Measurements from ENCODE around the gene SRSF1.

The SRSF1 gene

DNA sequence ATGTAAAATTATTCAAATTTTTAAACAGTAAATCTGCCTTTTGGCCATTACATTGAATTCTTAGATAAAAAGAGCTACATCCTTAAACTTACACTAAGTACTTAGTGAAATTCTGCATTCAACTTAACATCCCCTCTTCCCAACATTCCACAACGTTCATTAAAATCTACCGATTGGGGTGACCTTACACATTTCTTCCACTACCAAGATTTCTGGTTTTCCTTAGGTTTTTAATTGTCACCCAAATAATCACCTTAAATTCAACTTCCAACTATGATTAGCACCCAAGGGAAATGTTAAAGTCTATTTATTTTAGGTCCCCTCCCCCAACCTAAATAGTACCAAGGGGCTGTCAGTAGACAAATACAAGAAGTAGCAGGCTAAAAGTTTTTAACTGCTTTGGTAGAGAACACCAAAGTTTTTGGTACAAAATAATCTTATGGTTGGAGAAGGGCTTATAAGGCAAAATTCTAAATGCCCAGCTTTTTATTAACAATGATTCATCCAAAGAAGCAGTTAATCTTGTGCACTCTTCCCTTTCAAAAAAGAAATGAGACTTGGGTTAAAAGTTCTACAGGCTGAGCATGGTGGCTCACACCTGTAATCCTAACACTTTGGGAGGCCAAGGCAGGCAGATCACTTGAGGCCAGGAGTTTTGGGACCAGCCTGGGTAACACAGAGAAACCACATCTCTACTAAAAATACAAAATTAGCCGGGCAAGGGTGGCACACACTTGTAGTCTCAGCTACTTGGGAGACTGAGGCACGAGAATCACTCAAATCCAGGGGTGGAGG lies 4.7 kb downstream of the SRSF1 start:
- no peak for ATAC-seq
- no peak overlapping the region for H3K27ac Mint-ChIP-seq
- H3K36me3 Mint-ChIP-seq: peaks cover 50% of the 10 kb centered on the region

DNA sequence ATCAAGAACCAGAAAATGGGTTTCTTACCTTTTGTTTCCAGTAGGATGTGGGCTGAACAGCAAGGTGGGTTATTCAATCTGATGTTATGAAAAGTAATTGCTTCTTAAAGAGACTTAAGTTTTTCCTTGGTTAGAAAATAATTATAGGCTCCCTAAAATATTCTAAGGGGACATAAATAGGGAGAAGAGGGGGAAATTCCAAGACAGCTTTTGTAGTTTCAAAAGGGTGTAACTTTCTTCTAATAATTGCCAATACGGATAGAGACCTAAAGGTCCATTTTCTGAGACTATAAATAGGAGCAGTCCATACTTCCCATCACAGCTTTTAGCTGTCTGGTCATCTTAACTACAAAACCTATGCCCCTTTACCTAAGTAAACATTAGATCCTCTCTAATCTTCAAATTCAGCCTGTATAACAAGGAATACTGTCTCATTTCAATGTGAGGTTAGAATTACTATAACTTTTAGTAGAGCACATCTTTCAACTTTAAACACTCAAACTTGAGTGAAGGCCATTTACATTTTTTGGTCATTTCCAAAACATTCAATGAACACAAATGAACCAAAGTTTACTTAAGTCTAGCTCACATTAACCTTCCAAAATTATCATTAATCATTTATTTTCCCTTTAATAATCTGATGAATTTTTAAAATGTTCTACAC lies 5.5 kb downstream of the SRSF1 start:
- H3K27me3 Mint-ChIP-seq: no peaks in the 10 kb centered on the region
- no peak for ATAC-seq
- peaks cover 49% of the 10 kb centered on the region for H3K36me3 Mint-ChIP-seq
- no peaks in the 10 kb centered on the region for H3K9me3 Mint-ChIP-seq
- H3K27ac Mint-ChIP-seq: no peak overlapping the region
- peaks cover 43% of the 10 kb centered on the region for H3K4me1 Mint-ChIP-seq
- H3K4me3 Mint-ChIP-seq: no peak overlapping the region

More for the DNA sequence above, 4.7 kb downstream of the SRSF1 start:
- Mint-ChIP-seq H3K4me3 (no peak overlapping the region), H3K9me3 (no peaks in the 10 kb centered on the region), H3K27me3 (no peaks in the 10 kb centered on the region), H3K4me1 (peaks cover 43% of the 10 kb centered on the region)

DNA sequence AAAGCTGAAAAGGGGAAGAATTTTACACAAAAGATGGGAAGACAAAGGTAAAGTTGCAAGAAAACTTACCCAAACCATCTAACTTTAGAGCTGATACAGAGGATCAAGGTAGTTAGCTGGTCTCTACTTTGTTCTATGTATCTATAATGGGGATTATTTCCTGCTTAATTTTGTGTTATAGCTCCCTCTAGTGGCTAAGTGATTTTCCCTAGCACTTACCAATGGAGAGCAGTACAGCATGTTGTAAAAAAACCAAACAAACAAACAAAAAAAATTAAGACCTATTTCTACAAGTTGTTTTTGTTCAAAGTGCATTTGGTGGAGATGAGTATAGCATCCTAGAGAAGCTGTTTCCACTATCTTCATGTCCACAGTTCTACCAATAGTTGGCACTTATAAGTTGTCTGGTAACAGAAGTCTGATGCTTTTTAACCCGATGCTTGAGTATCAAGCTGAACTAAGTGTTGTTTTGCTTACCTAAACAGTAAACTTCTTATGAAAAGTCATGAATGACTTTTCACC lies 7.5 kb downstream of the SRSF1 start:
- peak; percentile 87 for ATAC-seq
- Mint-ChIP-seq H3K36me3 (peaks cover 29% of the 10 kb centered on the region), H3K27me3 (no peaks in the 10 kb centered on the region), H3K4me3 (no peak overlapping the region), H3K9me3 (no peaks in the 10 kb centered on the region), H3K4me1 (peaks cover 28% of the 10 kb centered on the region), H3K27ac (no peak overlapping the region)

DNA sequence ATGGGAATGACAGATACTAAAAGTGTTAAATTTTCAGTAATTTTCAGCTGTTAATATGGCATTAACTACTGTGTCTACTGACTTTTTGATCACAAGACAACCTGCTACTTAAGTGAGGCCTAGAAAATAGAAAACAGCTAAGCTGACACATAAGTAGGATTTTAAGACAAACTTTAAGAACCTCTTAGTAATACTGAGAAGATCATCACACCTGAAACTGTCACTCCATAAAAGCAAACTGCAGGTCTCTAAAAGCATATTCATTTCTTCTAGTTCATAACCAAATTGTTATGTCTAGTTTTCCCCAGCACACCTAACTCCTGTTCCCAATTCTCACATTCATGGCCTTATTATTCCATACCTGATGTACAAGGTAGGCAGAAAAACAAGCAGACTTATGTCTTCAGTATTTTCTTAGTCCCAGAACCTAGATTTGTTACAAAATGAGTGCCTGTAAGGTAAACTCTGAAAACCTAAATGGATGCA lies 8.0 kb downstream of the SRSF1 start:
- H3K27ac Mint-ChIP-seq: no peak overlapping the region
- H3K4me1 Mint-ChIP-seq: peaks cover 33% of the 10 kb centered on the region
- no peaks in the 10 kb centered on the region for H3K9me3 Mint-ChIP-seq

DNA sequence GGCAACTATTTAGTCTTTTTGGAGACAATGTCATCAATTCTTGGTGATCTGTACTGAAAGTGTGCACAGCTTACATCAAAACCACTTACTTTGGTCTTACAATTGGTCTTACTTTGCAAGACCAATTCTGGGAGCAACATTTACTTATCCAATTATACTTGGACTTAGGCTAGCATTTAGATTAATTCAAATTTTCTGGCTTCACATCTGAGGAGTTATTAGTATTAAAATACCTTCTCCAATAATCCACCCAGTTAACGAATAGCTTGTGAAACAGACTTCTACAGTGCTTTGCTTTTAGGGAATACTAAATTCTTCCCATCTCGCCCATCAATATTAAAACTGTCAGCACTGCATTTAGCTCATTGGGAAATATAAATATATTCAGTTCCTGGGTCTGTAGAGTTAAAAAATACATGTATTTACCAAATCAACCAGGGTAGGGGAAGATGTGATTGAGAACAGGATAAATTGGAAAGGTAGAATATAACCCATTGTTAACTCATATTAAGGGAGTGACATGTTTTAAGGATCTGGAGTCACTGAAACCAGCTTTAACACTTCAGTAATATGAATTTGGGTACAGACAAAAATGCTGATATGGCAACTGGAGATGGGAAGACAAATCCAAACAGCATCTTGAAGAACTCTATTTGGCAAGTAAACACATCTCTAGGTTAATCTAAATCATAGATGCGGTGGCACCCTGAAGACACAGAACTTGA lies 9.8 kb downstream of the SRSF1 start:
- Mint-ChIP-seq H3K9me3 (no peaks in the 10 kb centered on the region), H3K4me3 (no peak overlapping the region), H3K27me3 (no peaks in the 10 kb centered on the region), H3K4me1 (peaks cover 27% of the 10 kb centered on the region), H3K36me3 (peaks cover 10% of the 10 kb centered on the region), H3K27ac (no peak overlapping the region)
- ATAC-seq: no peak

More for the DNA sequence above, 8.0 kb downstream of the SRSF1 start:
- Mint-ChIP-seq H3K27me3 (no peaks in the 10 kb centered on the region), H3K4me3 (no peak overlapping the region), H3K36me3 (peaks cover 28% of the 10 kb centered on the region)
- ATAC-seq: no peak

DNA sequence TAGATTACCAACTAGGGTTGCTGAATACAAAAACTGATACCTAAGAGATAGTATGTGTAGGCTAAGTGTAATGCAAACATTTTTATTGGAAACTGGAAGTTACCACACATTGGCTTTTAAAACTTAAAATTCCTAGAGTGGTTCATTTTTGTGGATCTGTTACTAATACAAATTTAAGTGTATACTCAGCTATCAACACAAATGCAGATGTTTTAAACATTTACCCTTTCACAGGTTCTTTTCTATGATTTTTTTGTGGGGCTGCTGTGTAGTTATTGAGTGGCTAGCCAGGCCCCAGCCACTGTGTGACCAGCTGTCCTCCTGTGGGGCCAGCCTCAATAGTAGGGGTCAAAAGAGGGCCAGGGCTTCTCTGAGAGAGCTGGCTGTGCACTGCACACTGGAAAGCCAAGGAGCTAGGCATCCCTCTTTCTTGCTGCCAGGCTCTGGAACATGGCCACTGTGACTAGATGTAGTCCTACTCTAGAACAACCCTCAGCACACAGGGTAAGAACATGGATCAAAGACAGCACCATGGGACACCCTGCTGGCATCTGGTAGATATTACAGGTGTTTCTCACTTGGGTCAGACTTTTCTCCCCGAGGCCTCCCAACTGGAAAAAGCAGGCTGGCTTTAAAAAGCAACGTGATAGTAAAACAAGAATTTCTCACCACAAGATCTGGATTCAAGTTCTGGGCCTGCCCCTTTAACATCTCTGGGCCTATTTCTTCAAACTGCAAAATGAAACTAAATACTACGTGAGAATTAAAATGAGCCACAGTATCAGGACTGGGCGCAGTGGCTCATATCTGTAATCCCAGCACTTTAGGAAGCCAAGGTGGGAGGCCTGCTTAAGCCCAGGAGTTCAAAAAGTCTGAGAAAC lies 11.7 kb downstream of the SRSF1 start:
- H3K4me3 Mint-ChIP-seq: no peak overlapping the region

DNA sequence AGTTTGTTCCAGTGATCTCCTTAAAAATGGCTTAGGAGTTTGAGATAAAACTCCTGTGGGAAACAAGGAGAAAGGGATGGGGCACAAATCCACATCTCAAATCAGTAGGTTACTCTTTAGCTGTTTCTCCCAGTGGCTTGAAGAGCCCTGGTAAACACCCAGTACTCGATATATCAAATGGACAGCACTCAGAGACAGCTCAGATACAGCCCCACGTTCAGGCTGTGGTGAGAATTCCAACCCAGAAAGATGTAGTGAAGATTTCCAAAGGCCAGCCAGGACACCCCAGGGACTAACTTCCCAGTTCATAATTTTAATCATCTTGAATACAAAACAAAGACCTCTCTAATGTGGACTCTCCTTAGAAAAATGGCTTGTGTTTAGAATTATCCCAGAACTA lies 12.6 kb downstream of the SRSF1 start:
- Mint-ChIP-seq H3K9me3 (no peaks in the 10 kb centered on the region), H3K4me1 (peaks cover 24% of the 10 kb centered on the region), H3K27ac (peak overlapping the region; percentile 5), H3K27me3 (no peaks in the 10 kb centered on the region), H3K36me3 (peaks cover 6% of the 10 kb centered on the region), H3K4me3 (no peak overlapping the region)
- ATAC-seq: no peak

More for the DNA sequence above, 11.7 kb downstream of the SRSF1 start:
- Mint-ChIP-seq H3K4me1 (peaks cover 24% of the 10 kb centered on the region), H3K9me3 (no peaks in the 10 kb centered on the region), H3K27me3 (no peaks in the 10 kb centered on the region), H3K27ac (no peak overlapping the region), H3K36me3 (peaks cover 6% of the 10 kb centered on the region)
- ATAC-seq: peak; percentile 81

DNA sequence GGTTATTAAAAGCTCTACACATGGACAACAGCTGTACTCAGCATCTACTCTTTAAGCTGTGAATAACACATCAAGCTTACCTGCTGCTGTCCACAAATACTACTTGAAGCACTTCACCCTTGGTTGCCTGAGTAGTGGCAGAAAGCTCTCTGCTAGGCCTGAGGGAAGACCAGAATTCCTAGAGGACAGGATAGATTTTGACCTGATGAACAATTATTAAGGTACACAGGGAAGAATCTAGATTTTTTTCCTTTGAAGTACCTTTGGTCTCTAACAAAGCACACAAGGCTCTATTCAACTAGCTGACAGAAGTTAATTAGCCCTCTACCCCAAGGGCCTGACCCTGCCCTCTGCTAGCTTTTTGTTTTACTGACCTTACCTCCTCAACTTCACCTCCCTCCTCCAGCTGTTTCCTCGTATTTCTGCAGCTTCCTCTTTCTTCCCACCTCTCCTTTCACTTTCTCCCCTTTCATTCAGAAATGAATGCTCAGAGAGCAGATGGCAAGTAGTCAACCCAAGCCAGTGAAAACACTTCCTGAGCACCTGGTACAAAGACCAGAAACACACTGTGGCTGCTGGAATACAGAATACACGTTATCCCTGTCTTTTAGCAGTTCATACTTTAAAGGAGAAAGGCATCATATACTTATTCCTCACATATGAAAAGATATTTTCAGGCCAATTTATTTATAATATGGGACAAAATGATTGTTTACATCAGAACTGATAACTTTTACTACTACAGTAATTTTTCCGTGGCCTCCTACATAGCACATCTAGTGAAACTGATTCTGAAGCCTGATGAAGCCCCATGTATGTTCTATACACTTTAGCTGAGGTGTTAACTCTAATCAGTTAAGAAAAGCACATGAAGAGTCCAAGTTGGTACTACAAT lies 13.3 kb downstream of the SRSF1 start:
- H3K9me3 Mint-ChIP-seq: no peaks in the 10 kb centered on the region
- ATAC-seq: peak; percentile 64
- H3K36me3 Mint-ChIP-seq: peaks cover 6% of the 10 kb centered on the region
- peak overlapping the region; percentile 5 for H3K27ac Mint-ChIP-seq
- H3K4me3 Mint-ChIP-seq: no peak overlapping the region
- peaks cover 29% of the 10 kb centered on the region for H3K4me1 Mint-ChIP-seq
- no peaks in the 10 kb centered on the region for H3K27me3 Mint-ChIP-seq

DNA sequence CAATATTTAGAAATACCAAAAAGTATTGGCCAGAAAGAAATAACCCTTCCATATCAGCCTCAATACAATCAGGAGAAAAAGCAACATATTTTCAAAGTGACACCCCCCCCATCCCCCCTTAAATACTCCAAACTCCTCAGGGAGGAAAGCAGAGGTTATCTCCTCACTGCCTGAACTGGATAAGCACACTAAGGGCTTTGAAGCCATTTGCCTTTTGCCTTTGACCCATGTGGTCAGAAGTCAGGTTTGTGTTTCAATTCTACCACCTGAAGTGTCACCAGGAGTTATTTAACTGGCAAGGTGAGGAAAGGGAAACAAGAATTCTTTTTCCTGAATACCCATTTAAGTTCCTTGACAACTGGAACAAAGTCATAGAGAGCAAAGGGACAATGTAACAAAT lies 15.5 kb downstream of the SRSF1 start:
- H3K9me3 Mint-ChIP-seq: no peaks in the 10 kb centered on the region
- ATAC-seq: no peak
- no peaks in the 10 kb centered on the region for H3K27me3 Mint-ChIP-seq
- no peak overlapping the region for H3K4me3 Mint-ChIP-seq
- H3K27ac Mint-ChIP-seq: no peak overlapping the region
- H3K4me1 Mint-ChIP-seq: peaks cover 38% of the 10 kb centered on the region
- H3K36me3 Mint-ChIP-seq: no peaks in the 10 kb centered on the region

DNA sequence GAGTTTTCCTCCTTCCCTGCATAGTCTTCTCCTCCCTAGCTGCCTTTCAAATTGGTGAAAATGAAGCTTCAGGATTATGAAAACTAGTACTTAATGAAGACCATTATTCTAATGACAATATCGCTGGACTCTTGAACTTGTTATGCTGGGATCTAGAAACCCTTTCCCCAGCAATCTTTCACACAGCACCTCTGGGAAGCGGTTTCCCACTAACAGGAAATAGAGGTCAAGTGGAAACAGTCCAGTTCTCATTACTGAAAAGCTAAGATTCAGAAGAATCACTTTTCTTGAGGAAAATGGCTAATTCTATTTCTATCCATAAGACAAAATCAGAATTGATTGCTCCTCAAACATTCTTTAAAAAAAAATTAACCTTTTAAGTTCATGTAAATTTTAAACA lies 17.0 kb downstream of the SRSF1 start:
- Mint-ChIP-seq H3K4me1 (peaks cover 38% of the 10 kb centered on the region), H3K9me3 (no peaks in the 10 kb centered on the region), H3K36me3 (no peaks in the 10 kb centered on the region), H3K27ac (no peak overlapping the region), H3K4me3 (no peak overlapping the region), H3K27me3 (no peaks in the 10 kb centered on the region)
- no peak for ATAC-seq

DNA sequence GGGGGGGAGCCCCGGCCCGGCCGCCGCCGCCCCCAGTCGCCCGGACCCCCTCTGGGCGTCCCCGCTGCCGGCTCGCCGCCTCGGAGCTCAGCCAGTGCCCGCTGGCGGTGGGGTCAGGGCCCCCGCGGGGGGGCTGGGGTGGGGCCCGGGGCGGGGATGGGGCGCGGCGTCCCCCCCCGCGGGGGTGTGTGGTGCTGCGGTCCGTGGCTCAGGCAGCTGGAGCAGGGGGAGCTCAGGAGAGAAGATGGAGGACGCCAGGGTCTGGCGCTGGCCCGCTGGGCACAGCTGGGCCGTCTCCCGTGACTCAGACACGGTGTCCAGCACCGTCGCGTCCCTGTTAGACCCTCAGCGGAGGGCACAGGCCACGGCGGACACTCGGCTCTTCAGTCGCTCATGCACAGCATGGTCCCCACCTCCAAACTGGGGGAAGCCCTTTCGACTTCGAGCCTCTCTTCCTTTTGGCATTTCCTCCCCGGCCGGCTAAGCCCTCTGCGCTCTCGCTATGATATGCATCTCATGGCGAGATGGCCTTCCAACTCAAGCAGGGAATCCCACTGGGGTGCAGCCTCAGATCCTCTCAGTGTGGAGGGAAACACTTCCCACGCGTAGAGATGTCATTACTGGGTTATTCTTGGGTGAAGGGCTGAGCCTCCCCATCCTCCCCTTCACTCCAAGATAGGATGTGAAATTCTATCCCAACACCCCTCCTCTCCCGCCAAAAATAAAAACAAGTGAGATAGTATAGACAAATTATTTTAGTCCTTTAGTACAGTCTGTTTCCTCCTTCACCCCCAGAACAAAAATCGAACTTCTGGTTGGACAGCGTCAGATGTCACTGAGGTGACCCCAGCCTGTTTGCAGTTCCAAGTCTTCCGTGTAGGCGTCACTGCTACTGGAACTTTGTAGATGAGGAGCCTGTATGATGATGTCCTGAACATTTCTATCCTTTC lies 18.5 kb downstream of the SRSF1 start:
- ATAC-seq: peak; percentile 89
- peak overlapping the region; percentile 87 for H3K4me3 Mint-ChIP-seq
- H3K9me3 Mint-ChIP-seq: no peaks in the 10 kb centered on the region
- H3K27me3 Mint-ChIP-seq: no peaks in the 10 kb centered on the region
- peaks cover 42% of the 10 kb centered on the region for H3K4me1 Mint-ChIP-seq
- peaks cover 6% of the 10 kb centered on the region for H3K36me3 Mint-ChIP-seq
- H3K27ac Mint-ChIP-seq: peak overlapping the region; percentile 91

DNA sequence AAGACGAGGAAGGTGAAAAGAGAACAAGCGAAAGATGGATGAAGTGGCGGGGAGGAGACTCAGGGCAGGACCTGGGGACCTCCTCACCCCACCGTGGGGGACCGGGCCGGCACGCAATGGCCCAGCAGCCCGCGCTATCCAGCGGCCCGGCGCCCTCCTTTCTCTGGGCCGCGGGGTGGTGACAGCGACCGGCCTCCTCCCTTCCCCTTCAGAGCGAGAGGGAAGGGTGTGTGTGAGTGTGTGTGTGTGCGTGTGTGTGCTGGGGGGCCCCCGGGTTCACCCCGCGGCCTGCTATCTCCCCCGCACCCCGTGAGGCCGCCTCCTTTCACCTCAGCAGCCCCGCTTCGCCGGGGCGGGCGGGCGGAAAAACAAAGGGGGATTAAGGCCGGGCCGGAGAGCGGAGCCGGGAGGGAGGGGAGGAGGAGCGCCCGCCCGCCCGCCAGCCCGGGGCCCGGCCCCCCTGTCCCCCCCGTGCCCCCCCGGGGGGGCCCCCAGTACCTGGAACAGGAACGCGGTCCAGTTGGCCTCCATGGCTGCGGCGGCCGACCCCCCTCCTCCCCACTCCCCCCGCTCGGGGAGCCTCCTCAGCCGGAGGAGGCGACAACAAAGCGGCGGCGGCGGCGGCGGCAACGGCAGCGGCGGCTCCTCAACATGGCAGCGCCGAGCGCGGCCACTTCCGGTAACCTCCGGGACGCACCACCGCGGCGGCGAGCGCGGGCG lies 19.3 kb downstream of the SRSF1 start, which contains the start of gene VEZF1:
TSS of gene VEZF1 (minus strand) at position 674 of the 720 bp plus-strand sequence. CDS start at position 531, 143 bp downstream.
- Mint-ChIP-seq H3K36me3 (peaks cover 8% of the 10 kb centered on the region), H3K27me3 (no peaks in the 10 kb centered on the region), H3K27ac (peak within 1 kb of the TSS; percentile 91), H3K9me3 (no peaks in the 10 kb centered on the region), H3K4me3 (peak within 1 kb of the TSS; percentile 87), H3K4me1 (peaks cover 47% of the 10 kb centered on the region)
- ATAC-seq: peak; percentile 84

Measured in stimulated activated memory B cell treated with anti-CD40 and anti-IgM and Interleukin-4, amounts not matched to agents 10 μg/mL and 1 μg/mL and 100 μg/mL, for 72 hours (primary cell).